GM06990 (cell line): ENCODE results near the gene CCDC157.
A peak's percentile ranks its signal among the peaks of the same experiment; 100 is the strongest.

Experiments
- DNase-seq: peaks from one replicate; pipeline ENCODE4 v3.0.0-alpha.2; 2011; ENCODE audit not compliant: insufficient read length; ENCODE audit errors: extremely low read depth
- H3K27me3 ChIP-seq: replicated peaks from 2 replicates; pipeline ENCODE4 v1.6.0; 2011; ENCODE audit warnings: low read length; ENCODE audit not compliant: control insufficient read depth, insufficient read depth
- H3K36me3 ChIP-seq: 2 replicates; pipeline ENCODE4 v1.5.1; 2011; ENCODE audit warnings: low read length; ENCODE audit not compliant: control insufficient read depth, insufficient read depth
- H3K4me3 ChIP-seq: replicated peaks from 2 replicates; pipeline ENCODE4 v1.5.1; 2011; ENCODE audit warnings: low read depth, mild to moderate bottlenecking, control low read depth, low read length
- CTCF ChIP-seq: IDR thresholded peaks from 2 replicates; pipeline ENCODE4 v1.5.1; 2011; ENCODE audit warnings: low read length, control low read depth, mild to moderate bottlenecking, inconsistent platforms; ENCODE audit not compliant: insufficient read depth, poor library complexity, severe bottlenecking

Gene CCDC157

DNA sequence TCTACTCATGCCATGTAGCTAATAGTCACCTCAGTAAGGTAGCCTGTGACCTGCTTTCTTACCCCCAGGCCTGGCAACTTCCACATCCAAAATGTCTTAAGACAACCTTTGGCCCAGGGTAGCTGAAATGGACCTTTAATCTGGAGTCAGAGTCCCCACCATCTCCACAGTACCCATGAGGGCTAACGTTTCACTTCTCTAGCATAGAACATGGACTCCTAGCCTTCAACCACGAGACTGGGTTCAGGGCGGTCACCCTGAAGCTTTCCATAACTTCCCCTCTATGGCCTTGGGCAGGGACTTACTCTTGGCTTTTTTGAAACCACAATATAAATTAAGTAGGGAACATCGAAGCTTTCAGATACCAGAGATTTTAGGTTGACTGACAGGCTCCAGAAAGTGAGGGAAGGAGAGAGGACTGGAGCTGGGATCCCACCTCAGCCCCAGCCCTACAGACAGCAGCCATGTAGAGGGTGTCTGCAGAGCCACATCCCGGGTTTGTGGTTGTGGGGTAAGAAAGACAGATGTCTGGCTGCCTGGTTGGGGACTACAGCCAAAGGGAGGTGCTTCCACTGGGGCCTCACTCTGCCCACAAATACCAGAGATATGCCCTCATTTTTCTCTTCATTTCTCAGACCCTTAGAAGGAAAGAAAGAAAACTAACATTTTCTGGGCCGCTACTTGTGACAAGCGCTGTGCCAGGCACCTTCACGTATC is 32.6 kb upstream of the CCDC157 start:
- DNase-seq = no peak
- Histone ChIP-seq H3K4me3 (peak overlapping the region; percentile 78; the same call in 1 of the 2 replicates), H3K27me3 (no peaks in the 10 kb centered on the region), H3K36me3 (peaks cover 10% of the 10 kb centered on the region)
- no peak for TF ChIP-seq CTCF

DNA sequence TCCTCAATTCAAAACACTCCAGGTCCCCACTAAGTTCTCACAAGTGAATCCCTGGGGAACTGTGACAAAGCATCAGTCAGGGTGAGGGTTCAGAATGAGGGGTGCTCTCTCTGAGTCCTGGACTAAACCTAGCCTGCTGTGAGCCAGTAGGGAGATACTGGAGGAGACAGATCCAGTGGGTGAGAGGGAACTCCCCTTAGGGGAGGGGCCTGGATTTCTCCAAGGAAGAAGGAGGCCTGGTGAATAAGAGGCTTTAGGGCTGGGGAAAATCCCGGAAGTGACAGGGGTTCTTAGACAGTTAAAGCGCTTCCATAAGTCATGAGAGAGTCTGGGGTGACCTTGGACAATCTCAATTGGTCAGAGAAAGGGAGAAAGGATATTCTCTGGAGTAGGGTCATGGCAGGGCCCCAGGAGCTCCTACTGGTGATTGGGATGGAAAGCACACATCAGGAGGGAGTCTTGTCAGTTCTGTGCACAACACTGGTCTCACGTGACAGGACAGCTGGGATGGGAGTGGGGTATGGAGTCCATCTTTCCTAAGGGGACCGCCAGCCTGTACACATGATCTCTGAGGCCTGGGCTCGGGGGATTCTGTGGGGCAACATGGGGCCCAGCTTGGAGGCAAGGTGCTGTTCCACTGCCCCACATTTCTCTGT is 31.6 kb upstream of the CCDC157 start:
- no peaks in the 10 kb centered on the region for H3K27me3 ChIP-seq
- H3K36me3 ChIP-seq = peaks cover 5% of the 10 kb centered on the region
- no peak for DNase-seq
- no peak for TF ChIP-seq CTCF
- H3K4me3 ChIP-seq = peak overlapping the region; percentile 78

DNA sequence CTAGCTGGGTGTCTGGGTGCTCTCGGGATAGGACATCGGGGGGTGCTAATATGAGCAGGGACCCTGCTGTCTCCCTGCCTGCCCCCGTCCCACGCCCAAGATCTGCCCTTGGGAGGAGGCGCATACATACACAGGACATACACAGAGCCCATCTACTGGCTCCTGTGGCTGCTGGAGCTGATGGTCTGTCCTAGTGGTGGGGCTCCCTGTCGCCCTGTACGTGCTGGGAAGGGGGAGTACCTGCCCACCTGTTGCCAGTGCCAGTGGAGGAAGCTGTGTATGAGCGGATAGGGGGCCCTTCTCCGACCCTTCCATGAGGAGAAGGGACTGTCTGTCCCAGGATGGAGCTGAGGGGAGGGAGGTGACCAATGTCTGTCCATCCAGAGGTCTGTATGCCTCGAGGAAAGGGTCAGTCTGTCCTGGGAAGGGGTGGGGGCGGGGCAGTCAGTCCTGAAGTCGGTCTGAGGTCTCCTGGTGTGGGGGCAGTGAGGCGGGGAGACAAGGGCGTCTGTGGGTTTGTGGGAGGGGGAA is 31.0 kb upstream of the CCDC157 start:
- Histone ChIP-seq H3K27me3 (no peaks in the 10 kb centered on the region), H3K36me3 (peaks cover 7% of the 10 kb centered on the region), H3K4me3 (peak overlapping the region; percentile 78)
- TF ChIP-seq CTCF = no peak
- DNase-seq = no peak

- TF ChIP-seq CTCF = no peak
- H3K27me3 ChIP-seq = no peaks in the 10 kb centered on the region
- peak overlapping the region; percentile 78 for H3K4me3 ChIP-seq
- peaks cover 7% of the 10 kb centered on the region for H3K36me3 ChIP-seq
- DNase-seq = no peak
Measured at GRCh38 chr22:30326255-30326705, 30.5 kb upstream of the CCDC157 start.

GRCh38 chr22:30326706-30327362 is 30.0 kb upstream of the CCDC157 start, which contains the start of gene TBC1D10A:
TBC1D10A (minus strand) TSS chr22:30326941; CDS start chr22:30326881, 60 bp downstream.
- peak; percentile 96 for DNase-seq

More at GRCh38 chr22:30326706-30327362, 30.0 kb upstream of the CCDC157 start, which contains the start of gene TBC1D10A:
- peak within 1 kb of the TSS; percentile 78 for H3K4me3 ChIP-seq
- H3K27me3 ChIP-seq = no peaks in the 10 kb centered on the region
- TF ChIP-seq CTCF = no peak
- peaks cover 7% of the 10 kb centered on the region for H3K36me3 ChIP-seq
